Endothelial cell of hepatic sinusoid (primary cell): Measurements from ENCODE around the gene ZNF280C.
"Not testable (repeated sequence)": the region's sequence is repeated elsewhere in the genome, so short reads cannot be mapped to it uniquely, and the experiment has no call there.

Experiments
- in situ Hi-C: cut with HindIII; loops from 2 replicates; pipeline ENCODE4 v1.10.0; 2017; ENCODE audit warnings: low sequenced_read_pairs

ZNF280C gene, protein sequence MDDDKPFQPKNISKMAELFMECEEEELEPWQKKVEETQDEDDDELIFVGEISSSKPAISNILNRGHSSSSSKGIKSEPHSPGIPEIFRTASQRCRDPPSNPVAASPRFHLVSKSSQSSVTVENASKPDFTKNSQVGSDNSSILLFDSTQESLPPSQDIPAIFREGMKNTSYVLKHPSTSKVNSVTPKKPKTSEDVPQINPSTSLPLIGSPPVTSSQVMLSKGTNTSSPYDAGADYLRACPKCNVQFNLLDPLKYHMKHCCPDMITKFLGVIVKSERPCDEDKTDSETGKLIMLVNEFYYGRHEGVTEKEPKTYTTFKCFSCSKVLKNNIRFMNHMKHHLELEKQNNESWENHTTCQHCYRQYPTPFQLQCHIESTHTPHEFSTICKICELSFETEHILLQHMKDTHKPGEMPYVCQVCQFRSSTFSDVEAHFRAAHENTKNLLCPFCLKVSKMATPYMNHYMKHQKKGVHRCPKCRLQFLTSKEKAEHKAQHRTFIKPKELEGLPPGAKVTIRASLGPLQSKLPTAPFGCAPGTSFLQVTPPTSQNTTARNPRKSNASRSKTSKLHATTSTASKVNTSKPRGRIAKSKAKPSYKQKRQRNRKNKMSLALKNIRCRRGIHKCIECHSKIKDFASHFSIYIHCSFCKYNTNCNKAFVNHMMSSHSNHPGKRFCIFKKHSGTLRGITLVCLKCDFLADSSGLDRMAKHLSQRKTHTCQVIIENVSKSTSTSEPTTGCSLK

DNA sequence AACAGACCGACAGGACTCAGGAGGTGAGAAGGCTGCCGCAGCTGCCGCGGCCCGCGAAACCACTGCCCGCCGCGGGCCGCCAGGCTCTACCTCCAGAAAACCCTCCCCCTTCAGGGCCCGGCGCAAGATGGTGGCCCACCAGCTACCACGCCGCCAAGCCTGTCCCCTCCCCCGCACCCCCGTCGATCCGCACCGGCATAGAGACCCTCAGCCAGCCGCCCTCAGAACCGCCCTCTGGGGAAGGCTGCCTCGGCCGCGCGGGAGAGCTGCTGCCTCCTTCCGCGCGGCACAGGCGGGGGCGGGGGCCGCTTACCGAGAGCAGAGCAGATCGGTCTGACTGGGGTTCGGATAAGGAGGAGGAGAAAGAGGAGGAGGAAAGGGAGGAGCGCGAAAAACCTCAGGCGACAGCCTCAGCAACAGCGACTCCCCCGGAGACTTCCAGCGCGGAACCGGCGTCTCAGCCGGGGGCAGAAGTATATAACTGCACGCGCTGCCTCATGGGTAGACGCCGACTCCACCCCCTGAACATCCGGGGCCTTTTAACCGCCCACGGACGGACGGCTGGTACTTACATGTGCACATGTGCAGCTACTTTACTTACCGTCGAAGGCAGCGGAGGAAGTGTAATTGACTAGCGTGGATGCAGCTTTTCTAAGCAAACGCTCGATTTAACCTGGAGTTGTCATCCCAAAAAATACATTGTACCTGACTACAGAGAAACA, at the start of gene ZNF280C:
TSS of gene ZNF280C (minus strand) at position 451 of the 722 bp plus-strand sequence. CDS start 8,450 bp downstream, outside the sequence.
- in situ Hi-C loops: no loop called here

DNA sequence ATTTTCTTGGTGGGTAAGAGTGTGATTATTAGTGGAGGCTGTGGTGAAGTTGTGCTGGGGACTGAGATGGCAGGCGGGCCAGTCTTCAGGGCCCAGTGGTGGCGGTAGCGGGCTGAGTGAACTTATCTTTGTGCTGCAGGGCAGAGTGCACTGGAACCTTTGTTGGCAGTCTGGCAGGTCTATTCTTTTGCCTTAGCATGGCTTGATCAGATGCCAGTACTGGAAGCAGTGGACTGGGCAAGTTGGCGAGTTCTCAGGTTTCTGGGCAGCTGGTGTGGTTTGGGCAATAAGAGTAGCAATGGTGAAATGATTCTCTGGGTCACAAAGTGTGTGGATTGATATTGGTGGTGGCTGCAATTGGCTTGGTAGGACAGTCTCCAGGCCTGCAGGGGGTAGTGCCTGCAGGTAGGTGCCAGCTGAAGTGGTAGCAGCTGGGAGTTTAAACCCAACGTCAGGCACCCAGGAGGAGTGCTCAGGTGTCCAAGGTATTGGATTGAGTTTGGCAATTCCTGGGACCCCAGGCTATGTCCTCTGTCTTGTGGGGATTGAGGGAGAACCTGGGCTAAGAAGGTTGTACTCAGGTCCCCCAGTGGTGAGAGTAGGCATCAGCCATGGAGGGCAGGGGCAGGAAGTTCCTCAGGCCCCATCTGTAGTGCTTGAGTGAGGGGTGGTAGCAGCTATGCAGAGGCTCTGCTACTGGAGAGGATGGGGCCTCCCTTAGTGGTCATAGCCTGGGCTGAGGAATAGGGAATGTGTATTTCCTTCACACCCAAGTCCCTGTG, 36.1 kb upstream of the ZNF280C start:
- in situ Hi-C loops: no loop called here

GRCh38 chrX:130301977-130302376, 33.3 kb upstream of the ZNF280C start:
- in situ Hi-C loops: no loop called here

DNA sequence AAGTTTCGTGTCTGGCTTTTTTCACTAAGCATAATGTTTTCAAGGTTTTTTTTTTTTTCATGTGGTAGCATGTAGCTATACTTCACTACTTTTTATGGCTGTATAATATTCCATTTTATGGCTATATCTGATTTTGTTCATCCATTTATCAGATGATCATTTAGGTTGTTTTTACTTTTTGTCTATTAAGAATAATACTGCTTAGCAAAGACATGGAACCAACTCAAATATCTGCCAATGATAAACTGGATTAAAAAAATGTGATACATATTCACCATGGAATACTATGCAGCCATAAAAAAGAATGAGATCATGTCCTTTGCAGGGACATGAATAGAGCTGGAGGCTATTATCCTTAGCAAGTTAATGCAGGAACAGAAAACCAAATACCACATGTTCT, 32.7 kb upstream of the ZNF280C start:
- in situ Hi-C loops: no loop called here

DNA sequence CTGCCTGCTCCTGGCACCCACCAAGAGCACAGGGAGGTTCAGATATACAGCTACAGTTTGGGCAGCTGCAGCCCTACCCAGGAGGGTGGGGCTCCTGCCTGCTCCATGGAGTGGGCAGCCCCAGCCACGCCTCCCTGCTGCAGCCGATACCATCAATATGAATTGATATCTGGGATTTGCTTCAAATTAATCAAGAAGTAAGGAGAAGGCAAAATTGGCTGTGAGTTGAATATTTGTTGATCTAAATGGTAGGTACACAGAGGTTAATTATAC, 31.2 kb upstream of the ZNF280C start:
- in situ Hi-C loops: no loop called here

GRCh38 chrX:130299279-130300009, 30.7 kb upstream of the ZNF280C start:
- in situ Hi-C loops: no loop called here

DNA sequence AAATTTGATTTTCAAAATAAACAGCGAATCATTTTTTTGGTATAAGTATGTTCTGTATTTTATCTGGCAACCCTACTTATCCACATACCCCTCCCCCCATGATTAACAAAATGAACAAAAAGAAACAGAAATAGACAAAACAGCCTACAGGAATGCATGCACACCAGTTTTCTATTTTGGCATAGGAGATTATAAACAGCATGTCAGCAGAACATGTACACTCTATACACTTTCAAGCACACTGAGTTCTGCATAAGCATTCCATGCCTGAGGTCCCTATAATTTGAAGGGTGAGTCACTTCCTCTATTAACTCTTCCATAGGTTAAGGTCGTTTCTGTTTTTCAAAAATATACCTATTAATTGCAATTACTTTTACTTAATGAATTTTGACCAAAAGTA, 28.0 kb upstream of the ZNF280C start:
- in situ Hi-C loops: no loop called here

GRCh38 chrX:130296297-130296678, 27.6 kb upstream of the ZNF280C start:
- in situ Hi-C loops: no loop called here

- in situ Hi-C loops: no loop called here
Measured at GRCh38 chrX:130295519-130296296, 27.0 kb upstream of the ZNF280C start.

- in situ Hi-C loops: no loop called here
Measured at GRCh38 chrX:130287071-130287770, 18.5 kb upstream of the ZNF280C start.

DNA sequence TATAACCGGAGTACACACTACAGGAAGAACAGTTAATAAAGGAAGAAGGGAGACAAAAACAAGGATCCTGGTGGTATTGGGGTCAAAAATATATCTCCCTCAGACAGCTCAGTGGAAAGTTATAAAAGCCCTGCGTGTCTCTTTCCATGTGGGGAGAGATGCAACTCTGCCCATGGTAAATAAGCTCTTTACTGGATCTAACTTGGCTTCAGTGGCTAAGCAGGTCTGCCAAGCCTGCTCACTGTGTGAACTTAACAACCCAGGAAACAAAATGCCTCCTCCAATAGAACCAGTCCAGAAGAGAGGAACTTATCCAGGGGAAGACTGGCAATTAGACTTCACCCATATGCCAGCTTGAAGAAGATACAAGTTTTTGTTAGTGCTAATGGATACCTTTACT, 17.0 kb upstream of the ZNF280C start:
- in situ Hi-C loops: no loop called here

- in situ Hi-C loops: no loop called here
Measured at GRCh38 chrX:130285069-130285620, 16.4 kb upstream of the ZNF280C start.

DNA sequence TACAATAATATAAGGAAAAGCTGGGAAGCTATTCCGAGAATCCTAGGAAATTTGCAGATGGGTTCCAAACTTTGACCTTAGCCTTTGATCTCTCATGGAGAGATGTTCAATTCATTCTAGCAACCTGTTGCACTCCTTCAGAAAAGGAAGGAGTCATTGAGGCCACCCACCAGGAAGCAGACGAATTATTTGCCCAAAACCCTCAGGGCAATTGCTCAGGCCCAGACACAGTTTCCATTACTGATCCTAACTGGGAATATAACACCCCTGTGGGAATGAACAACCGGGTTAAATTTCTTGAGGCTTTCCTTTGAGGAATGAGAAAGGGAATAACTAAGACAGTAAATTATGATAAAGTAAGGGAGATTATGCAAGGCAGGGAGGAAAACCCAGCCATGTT, 13.5 kb upstream of the ZNF280C start:
- in situ Hi-C loops: no loop called here

GRCh38 chrX:130280901-130281300, 12.2 kb upstream of the ZNF280C start:
- in situ Hi-C loops: no loop called here

GRCh38 chrX:130272253-130272652, 3.6 kb upstream of the ZNF280C start:
- in situ Hi-C loops: loop anchor here (10.0 kb wide), 1 partner anchor 73 kb away; no protein-coding TSS in a partner anchor

DNA sequence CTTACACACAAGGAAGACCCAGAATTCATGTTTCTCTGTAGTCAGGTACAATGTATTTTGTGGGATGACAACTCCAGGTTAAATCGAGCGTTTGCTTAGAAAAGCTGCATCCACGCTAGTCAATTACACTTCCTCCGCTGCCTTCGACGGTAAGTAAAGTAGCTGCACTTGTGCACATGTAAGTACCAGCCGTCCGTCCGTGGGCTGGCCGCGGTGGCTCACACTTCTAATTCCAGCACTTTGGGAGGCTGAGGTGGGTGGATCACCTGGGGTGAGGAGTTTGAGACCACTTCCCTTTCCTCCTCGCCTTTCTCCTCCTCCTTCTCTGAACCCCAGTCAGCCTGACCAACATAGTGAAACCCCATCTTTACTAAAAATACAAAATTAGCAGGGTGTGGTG, 692 bp upstream of the ZNF280C start:
- in situ Hi-C loops: not testable (repeated sequence)

GRCh38 chrX:130267956-130268448, 697 bp downstream of the ZNF280C start:
- in situ Hi-C loops: no loop called here

DNA sequence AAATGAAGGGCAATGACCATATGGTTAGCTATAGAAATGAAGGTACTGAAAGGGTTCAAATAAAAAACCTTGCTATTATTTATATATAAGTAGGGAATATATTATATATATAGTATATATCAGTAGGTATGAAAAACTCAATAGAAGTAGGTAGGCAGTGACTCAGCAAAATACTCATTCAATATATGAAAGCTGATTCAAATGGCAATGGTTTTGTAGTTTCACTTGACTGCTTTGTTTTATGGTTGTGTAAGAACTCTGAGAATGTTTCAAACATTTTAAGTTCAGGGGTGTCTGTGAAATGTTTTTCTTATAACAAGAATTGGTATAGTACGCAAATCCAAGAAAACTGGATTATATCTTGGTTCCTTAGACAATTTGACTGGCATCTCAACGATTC, 4.1 kb downstream of the ZNF280C start:
- in situ Hi-C loops: no loop called here
